GM21390 (cell line): ENCODE measurements around the gene YPEL2.
"Not testable (repeated sequence)": the region's sequence is repeated elsewhere in the genome, so short reads cannot be mapped to it uniquely, and the experiment has no call there.

ENCODE experiments used
- ATAC-seq: cut with Tn5 transposase; IDR thresholded peaks from one replicate; pipeline ENCODE4 v1.9.1; 2021; ENCODE audit not compliant: unreplicated experiment

The YPEL2 gene

GRCh38 chr17:59404471-59404870, 73.0 kb downstream of the YPEL2 start:
- ATAC-seq: no peak

- ATAC-seq: no peak
Measured at GRCh38 chr17:59405944-59406705, 74.7 kb downstream of the YPEL2 start.

GRCh38 chr17:59406808-59407381, 75.4 kb downstream of the YPEL2 start:
- ATAC-seq: no peak

- ATAC-seq: no peak
Measured at GRCh38 chr17:59409336-59410048, 78.0 kb downstream of the YPEL2 start.

- ATAC-seq: no peak
Measured at GRCh38 chr17:59410049-59410437, 78.6 kb downstream of the YPEL2 start.

- not testable (repeated sequence) for ATAC-seq
Measured at GRCh38 chr17:59412431-59412830, 81.0 kb downstream of the YPEL2 start.

- no peak for ATAC-seq
Measured at GRCh38 chr17:59413014-59413766, 81.7 kb downstream of the YPEL2 start.

- ATAC-seq: no peak
Measured at GRCh38 chr17:59415397-59415796, 83.9 kb downstream of the YPEL2 start.

- no peak for ATAC-seq
Measured at GRCh38 chr17:59416184-59416583, 84.7 kb downstream of the YPEL2 start.

- no peak for ATAC-seq
Measured at GRCh38 chr17:59417452-59417851, 86.0 kb downstream of the YPEL2 start.

GRCh38 chr17:59418732-59419166, 87.3 kb downstream of the YPEL2 start:
- ATAC-seq: no peak

- no peak for ATAC-seq
Measured at GRCh38 chr17:59420901-59421300, 89.4 kb downstream of the YPEL2 start.

GRCh38 chr17:59421722-59422121, 90.3 kb downstream of the YPEL2 start:
- no peak for ATAC-seq

- ATAC-seq: no peak
Measured at GRCh38 chr17:59423137-59423724, 91.8 kb downstream of the YPEL2 start.

GRCh38 chr17:59423903-59424302, 92.4 kb downstream of the YPEL2 start:
- no peak for ATAC-seq

- ATAC-seq: no peak
Measured at GRCh38 chr17:59424331-59424730, 92.9 kb downstream of the YPEL2 start.

GRCh38 chr17:59425085-59425931, 93.9 kb downstream of the YPEL2 start:
- ATAC-seq: no peak

- no peak for ATAC-seq
Measured at GRCh38 chr17:59426031-59426430, 94.6 kb downstream of the YPEL2 start.

- no peak for ATAC-seq
Measured at GRCh38 chr17:59427425-59427921, 96.0 kb downstream of the YPEL2 start.

- ATAC-seq: no peak
Measured at GRCh38 chr17:59427996-59428395, 96.5 kb downstream of the YPEL2 start.
